ENCODE results near the gene BAIAP2.
"Not testable (repeated sequence)": the region's sequence is repeated elsewhere in the genome, so short reads cannot be mapped to it uniquely, and the experiment has no call there.

BAIAP2 gene

GRCh38 chr17:81073967-81074839 lies 39.3 kb downstream of the BAIAP2 start:
- DNase-seq, result no peak
- in situ Hi-C loops (cut with HindIII; ENCODE audit: low pct_ligation_motif_present, low pct_unique_long_range_greater_than_20kb, low sequenced_read_pairs), result no loop called here

- in situ Hi-C loops (cut with HindIII; ENCODE audit: low pct_ligation_motif_present, low pct_unique_long_range_greater_than_20kb, low sequenced_read_pairs), result no loop called here
- no peak for DNase-seq
Measured at GRCh38 chr17:81074875-81075274, 39.9 kb downstream of the BAIAP2 start.

GRCh38 chr17:81075307-81075706 lies 40.4 kb downstream of the BAIAP2 start:
- in situ Hi-C loops (cut with HindIII; ENCODE audit: low pct_ligation_motif_present, low pct_unique_long_range_greater_than_20kb, low sequenced_read_pairs), result no loop called here

GRCh38 chr17:81076141-81076679 lies 41.3 kb downstream of the BAIAP2 start:
- no peak for DNase-seq
- in situ Hi-C loops (cut with HindIII; ENCODE audit: low pct_ligation_motif_present, low pct_unique_long_range_greater_than_20kb, low sequenced_read_pairs), result no loop called here

More at GRCh38 chr17:81075307-81075706, 40.4 kb downstream of the BAIAP2 start:
- DNase-seq, result no peak

DNA sequence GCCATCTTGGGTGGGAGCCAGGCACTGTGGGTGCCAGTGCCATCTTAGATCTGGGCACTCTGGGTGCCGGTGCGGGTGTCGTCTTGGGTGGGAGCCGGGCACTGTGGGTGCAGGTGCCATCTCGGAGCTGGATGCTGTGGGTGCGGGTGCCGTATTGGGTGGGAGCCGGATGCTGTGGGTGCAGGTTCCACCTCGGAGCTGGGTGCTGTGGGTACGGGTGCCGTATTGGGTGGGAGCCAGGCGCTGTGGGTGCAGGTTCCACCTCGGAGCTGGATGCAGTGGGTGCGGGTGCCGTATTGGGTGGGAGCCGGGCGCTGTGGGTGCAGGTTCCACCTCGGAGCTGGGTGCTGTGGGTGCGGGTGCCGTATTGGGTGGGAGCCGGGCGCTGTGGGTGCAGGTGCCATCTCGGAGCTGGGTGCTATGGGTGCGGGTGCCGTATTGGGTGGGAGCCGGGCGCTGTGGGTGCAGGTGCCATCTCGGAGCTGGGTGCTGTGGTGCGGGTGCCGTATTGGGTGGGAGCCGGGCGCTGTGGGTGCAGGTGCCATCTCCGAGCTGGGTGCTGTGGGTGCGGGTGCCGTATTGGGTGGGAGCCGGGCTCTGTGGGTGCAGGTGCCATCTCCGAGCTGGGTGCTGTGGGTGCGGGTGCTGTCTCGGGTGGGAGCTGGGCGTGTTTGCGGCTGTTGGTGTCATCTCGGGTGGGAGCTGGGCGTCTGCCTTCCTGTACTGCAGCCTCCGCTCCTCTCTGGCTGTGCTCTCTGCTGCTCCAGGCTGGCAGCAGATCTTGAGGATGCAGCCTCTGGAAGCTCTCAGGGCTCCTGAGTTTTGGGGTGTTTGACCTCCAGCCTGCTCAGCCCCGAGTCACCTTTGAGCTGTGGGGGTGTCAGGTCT lies 43.3 kb downstream of the BAIAP2 start:
- DNase-seq; in situ Hi-C loops (cut with HindIII; ENCODE audit: low pct_ligation_motif_present, low pct_unique_long_range_greater_than_20kb, low sequenced_read_pairs): not testable (repeated sequence)

GRCh38 chr17:81080019-81080418 lies 45.1 kb downstream of the BAIAP2 start:
- in situ Hi-C loops (cut with HindIII; ENCODE audit: low pct_ligation_motif_present, low pct_unique_long_range_greater_than_20kb, low sequenced_read_pairs), result no loop called here
- no peak for DNase-seq

DNA sequence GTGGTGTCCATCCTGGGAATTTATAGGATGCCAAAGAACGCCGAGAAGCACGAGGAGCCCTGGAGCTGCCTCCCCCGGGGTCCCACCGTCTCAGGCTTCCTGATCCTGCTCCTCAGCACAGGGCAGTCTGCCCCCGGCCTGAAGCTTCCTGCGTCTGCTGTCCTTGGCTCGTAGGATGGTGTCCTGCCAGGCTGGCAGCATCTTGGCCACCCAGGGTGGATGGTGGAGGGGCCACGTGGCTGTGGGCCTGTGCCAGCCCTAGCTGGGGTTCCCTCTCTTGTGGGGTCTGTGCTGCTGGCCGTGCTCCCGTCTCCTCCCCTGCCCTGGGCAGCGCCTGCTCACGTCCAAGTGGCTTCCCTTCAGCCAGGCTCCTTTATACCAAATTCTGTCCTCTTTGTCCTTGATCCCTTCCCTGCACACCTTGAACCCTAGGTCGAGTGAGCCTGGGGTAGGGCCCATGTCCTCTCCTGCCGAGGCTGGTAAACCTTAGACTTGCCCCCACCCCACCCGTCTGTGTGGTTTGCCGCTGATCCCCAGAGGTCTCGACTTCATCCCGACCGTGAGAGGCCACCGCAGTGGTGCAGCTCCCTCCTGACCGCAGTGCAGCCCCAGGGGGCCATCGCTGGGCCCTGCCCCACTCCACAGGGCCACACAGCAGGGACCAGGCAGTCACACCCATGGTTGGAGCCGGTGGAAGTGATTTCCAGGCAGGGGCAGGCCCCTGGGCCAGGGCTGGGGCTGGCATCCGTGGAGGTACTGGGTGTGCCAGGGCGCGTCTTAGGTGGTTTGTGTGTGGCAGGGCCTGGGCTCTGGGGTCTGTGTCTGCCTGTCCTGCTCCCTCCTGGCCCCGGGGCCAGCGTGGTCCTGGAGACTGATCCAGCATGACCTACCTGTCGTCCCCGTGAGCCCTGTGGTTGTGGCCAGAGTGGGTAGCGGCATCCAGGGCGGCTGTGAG lies 46.5 kb downstream of the BAIAP2 start:
- DNase-seq, result no peak
- in situ Hi-C loops (cut with HindIII; ENCODE audit: low pct_ligation_motif_present, low pct_unique_long_range_greater_than_20kb, low sequenced_read_pairs), result no loop called here

DNA sequence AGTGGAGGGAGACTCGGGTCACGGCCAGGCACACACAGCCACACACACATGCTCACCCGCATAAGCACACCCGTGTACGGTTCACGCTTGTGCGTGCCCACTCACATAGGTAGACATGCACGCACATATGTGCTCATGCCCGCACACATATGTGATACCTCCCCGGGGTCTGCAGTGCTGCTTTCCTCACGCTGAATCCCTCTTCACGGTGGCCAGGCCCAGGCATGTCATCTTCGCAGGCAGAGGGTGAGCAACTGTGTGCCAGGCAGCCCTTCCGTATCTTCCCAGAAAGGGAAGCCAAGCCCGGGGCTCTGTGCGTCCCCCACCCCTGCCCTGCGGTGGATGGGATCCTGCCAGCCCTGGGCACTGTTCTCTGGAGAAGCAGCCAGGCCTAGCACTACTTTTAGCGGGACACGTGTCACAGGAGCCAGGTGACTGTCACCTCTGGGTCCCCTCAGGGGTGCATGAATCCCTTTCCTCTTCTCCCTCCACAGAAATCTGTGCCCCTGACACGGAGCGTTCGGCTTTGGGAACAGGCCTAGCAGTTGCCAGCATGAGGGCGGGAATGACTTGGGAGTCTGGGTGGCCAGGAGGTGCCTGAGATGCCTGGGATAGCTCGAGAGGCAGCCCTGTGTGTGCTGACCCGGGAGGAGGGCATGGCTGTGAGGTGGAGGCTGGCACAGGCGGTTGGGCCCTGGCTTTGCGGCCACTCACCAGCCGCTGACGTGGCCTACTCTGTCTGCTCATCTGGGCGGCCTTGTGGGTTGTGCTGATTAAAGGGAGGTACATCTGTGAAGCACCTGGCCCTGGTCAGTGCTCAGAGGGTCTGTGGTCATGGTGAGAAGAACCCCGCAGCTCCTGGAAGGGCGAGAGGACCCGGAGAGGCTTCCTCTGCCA lies 47.5 kb downstream of the BAIAP2 start:
- DNase-seq, result no peak
- in situ Hi-C loops (cut with HindIII; ENCODE audit: low pct_ligation_motif_present, low pct_unique_long_range_greater_than_20kb, low sequenced_read_pairs), result no loop called here

- in situ Hi-C loops (cut with HindIII; ENCODE audit: low pct_ligation_motif_present, low pct_unique_long_range_greater_than_20kb, low sequenced_read_pairs), result no loop called here
- no peak for DNase-seq
Measured at GRCh38 chr17:81083125-81083765, 48.3 kb downstream of the BAIAP2 start.

DNA sequence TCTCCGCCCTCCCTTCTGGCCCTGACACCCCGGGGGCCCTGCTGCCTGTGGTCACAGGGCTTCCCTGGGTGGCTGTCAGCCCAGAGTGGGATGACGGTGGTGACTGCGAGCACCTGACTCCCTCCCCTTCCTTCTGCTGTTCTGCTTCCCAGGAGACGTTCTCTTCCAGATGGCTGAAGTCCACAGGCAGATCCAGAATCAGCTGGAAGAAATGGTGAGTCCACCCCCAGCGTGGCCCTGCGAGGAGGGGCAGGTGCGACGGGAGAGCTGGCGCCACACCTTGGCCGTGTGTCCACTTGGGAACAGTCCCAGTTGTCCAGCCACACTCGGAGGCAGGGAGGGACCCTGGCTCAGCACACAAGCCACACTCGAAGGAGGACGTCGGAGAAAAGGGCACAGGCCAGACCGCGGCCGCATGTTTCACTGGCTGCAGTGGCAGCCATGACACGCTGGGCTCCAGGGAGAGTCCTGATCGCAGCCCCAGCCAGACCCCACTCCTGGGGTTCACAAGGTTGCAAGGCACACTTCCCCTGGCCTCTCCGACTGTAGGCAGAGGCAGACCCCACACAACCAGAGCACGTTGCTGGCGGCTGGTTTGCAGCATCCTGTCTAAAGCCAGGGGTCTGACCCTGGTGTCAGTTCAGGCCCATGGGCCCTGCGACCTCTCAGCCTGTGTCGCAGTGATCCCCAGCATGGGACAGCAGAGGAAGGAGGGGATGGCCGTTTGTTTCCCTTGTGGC lies 49.9 kb downstream of the BAIAP2 start:
- in situ Hi-C loops (cut with HindIII; ENCODE audit: low pct_ligation_motif_present, low pct_unique_long_range_greater_than_20kb, low sequenced_read_pairs), result no loop called here
- DNase-seq, result no peak

GRCh38 chr17:81085420-81085911 lies 50.5 kb downstream of the BAIAP2 start:
- in situ Hi-C loops (cut with HindIII; ENCODE audit: low pct_ligation_motif_present, low pct_unique_long_range_greater_than_20kb, low sequenced_read_pairs), result no loop called here

GRCh38 chr17:81086789-81087551 lies 52.0 kb downstream of the BAIAP2 start:
- in situ Hi-C loops (cut with HindIII; ENCODE audit: low pct_ligation_motif_present, low pct_unique_long_range_greater_than_20kb, low sequenced_read_pairs), result no loop called here
- DNase-seq, result no peak

More at GRCh38 chr17:81085420-81085911, 50.5 kb downstream of the BAIAP2 start:
- no peak for DNase-seq

- peak; percentile 21 for DNase-seq
- in situ Hi-C loops (cut with HindIII; ENCODE audit: low pct_ligation_motif_present, low pct_unique_long_range_greater_than_20kb, low sequenced_read_pairs), result no loop called here
Measured at GRCh38 chr17:81090361-81091136, 55.6 kb downstream of the BAIAP2 start.

GRCh38 chr17:81091154-81091553 lies 56.2 kb downstream of the BAIAP2 start:
- DNase-seq, result no peak
- in situ Hi-C loops (cut with HindIII; ENCODE audit: low pct_ligation_motif_present, low pct_unique_long_range_greater_than_20kb, low sequenced_read_pairs), result no loop called here

All from ACHN (cell line).